Osteoblast (primary cell): ENCODE results near the gene TMEM258. TPM values are rescaled to one million over a fixed set of nuclear protein-coding genes. Genes with fewer than 3 reads are reported as not detected.

Experiments
- DNase-seq: peaks from one replicate; pipeline ENCODE4 v3.0.0; 2011; ENCODE audit warnings: low spot score, mixed read lengths; ENCODE audit not compliant: insufficient read length; ENCODE audit errors: missing footprints
- H2AFZ ChIP-seq: 2 replicates; pipeline ENCODE4 v1.6.0; 2011; ENCODE audit warnings: mild to moderate bottlenecking, low read length
- H3K27ac ChIP-seq: 2 replicates; pipeline ENCODE4 v1.5.1; 2011; ENCODE audit warnings: mild to moderate bottlenecking, low read depth, low read length, moderate library complexity
- H3K27me3 ChIP-seq: 2 replicates; pipeline ENCODE4 v1.6.0; 2012; ENCODE audit warnings: mild to moderate bottlenecking, control low read depth, inconsistent platforms, low read length, moderate library complexity; ENCODE audit not compliant: insufficient read depth
- H3K36me3 ChIP-seq: 2 replicates; pipeline ENCODE4 v1.5.1; 2011; ENCODE audit warnings: mild to moderate bottlenecking, low read length, control low read depth, moderate library complexity; ENCODE audit not compliant: insufficient read depth
- H3K4me1 ChIP-seq: 2 replicates; pipeline ENCODE4 v1.5.1; 2011; ENCODE audit warnings: mild to moderate bottlenecking, low read length, control low read depth, moderate library complexity; ENCODE audit not compliant: insufficient read depth
- H3K4me2 ChIP-seq: 2 replicates; pipeline ENCODE4 v1.6.0; 2011; ENCODE audit warnings: mild to moderate bottlenecking, low read length; ENCODE audit not compliant: insufficient read depth
- H3K4me3 ChIP-seq: fragments of 200-600 bp; sonication (generic); 3 replicates; pipeline ENCODE4 v1.5.1; 2012; ENCODE audit warnings: mild to moderate bottlenecking, low read length, inconsistent platforms; ENCODE audit not compliant: insufficient read depth
- H3K79me2 ChIP-seq: 2 replicates; pipeline ENCODE4 v1.6.0; 2012; ENCODE audit warnings: mild to moderate bottlenecking, low read length, control low read depth, inconsistent platforms; ENCODE audit not compliant: insufficient read depth
- H3K9me3 ChIP-seq: 2 replicates; pipeline ENCODE4 v1.5.1; 2011; ENCODE audit warnings: low read depth, low read length, control low read depth
- H4K20me1 ChIP-seq: 2 replicates; pipeline ENCODE4 v1.6.0; 2012; ENCODE audit warnings: mild to moderate bottlenecking, low read length, control low read depth; ENCODE audit not compliant: insufficient read depth
- total RNA-seq: library from RNA; depleted of rRNA; stranded (reverse); fragments of >200 nt; gene quantifications from 2 replicates; pipeline ENCODE4 v1.2.3, GENCODE V29; 2012
- TF ChIP-seq, protein P1 (sequence below): IDR thresholded peaks from 2 replicates; pipeline ENCODE4 v1.5.1; 2011; ENCODE audit warnings: mild to moderate bottlenecking, low read depth, low read length, moderate library complexity; ENCODE audit errors: extremely low read depth

TMEM258 gene
- total RNA-seq, 1 donor = 63.3 TPM

DNA sequence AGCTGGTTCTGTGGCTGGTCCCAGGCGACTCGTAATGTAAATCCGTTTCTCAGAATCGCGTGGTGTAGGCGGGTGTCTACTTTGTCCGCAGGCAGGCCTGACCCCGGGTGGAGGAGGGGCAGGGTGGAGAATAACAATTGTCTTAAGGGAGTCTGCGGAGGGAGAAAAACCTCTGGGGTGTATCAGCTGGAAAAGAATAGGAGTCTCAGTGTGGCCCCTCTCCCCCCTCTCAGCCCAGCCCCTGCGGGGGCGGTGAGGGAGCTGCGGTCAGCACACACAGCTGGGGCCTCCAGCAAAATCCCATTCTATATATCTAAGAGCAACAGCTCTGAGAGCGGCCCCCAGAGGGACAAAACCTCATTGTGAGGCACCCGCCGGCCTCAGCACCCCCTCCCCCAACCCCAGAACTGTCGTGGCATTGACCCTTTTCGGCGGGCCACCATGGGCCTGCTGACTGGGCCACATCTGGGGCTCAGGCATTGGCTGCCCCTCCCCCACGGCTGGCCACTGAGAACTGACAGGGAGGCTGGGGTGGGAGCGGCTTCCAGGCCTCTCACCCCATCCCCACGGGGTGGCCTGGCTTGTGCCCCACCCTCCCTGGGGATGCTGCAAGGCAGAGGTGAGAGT is 42.7 kb downstream of the TMEM258 start:
- H3K27ac ChIP-seq = no peak overlapping the region
- peaks cover 10% of the 10 kb centered on the region for H3K27me3 ChIP-seq
- no peak overlapping the region for H3K4me2 ChIP-seq
- no peaks in the 10 kb centered on the region for H3K36me3 ChIP-seq
- DNase-seq = no peak
- no peak overlapping the region for H2AFZ ChIP-seq
- H3K4me3 ChIP-seq = no peak overlapping the region
- H3K9me3 ChIP-seq = no peaks in the 10 kb centered on the region
- peaks cover 12% of the 10 kb centered on the region for H3K4me1 ChIP-seq
- no peaks in the 10 kb centered on the region for H3K79me2 ChIP-seq
- TF ChIP-seq, protein P1, sequence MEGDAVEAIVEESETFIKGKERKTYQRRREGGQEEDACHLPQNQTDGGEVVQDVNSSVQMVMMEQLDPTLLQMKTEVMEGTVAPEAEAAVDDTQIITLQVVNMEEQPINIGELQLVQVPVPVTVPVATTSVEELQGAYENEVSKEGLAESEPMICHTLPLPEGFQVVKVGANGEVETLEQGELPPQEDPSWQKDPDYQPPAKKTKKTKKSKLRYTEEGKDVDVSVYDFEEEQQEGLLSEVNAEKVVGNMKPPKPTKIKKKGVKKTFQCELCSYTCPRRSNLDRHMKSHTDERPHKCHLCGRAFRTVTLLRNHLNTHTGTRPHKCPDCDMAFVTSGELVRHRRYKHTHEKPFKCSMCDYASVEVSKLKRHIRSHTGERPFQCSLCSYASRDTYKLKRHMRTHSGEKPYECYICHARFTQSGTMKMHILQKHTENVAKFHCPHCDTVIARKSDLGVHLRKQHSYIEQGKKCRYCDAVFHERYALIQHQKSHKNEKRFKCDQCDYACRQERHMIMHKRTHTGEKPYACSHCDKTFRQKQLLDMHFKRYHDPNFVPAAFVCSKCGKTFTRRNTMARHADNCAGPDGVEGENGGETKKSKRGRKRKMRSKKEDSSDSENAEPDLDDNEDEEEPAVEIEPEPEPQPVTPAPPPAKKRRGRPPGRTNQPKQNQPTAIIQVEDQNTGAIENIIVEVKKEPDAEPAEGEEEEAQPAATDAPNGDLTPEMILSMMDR = no peak
- H4K20me1 ChIP-seq = no peaks in the 10 kb centered on the region

GRCh38 chr11:61747967-61748285 is 44.5 kb downstream of the TMEM258 start:
- TF ChIP-seq, protein P1 = no peak
- H3K79me2 ChIP-seq = no peaks in the 10 kb centered on the region
- H3K36me3 ChIP-seq = no peaks in the 10 kb centered on the region
- no peak overlapping the region for H3K4me3 ChIP-seq
- no peak for DNase-seq
- no peak overlapping the region for H2AFZ ChIP-seq
- no peaks in the 10 kb centered on the region for H4K20me1 ChIP-seq
- no peak overlapping the region for H3K27ac ChIP-seq
- no peaks in the 10 kb centered on the region for H3K9me3 ChIP-seq
- H3K4me1 ChIP-seq = peaks cover 12% of the 10 kb centered on the region
- peaks cover 7% of the 10 kb centered on the region for H3K27me3 ChIP-seq
- H3K4me2 ChIP-seq = no peak overlapping the region

- H3K36me3 ChIP-seq = no peaks in the 10 kb centered on the region
- peaks cover 8% of the 10 kb centered on the region for H3K4me1 ChIP-seq
- TF ChIP-seq, protein P1 = peak; percentile 90
- peaks cover 4% of the 10 kb centered on the region for H3K27me3 ChIP-seq
- H2AFZ ChIP-seq = no peak overlapping the region
- H4K20me1 ChIP-seq = no peaks in the 10 kb centered on the region
- no peaks in the 10 kb centered on the region for H3K79me2 ChIP-seq
- no peak overlapping the region for H3K4me3 ChIP-seq
- DNase-seq = peak; percentile 99
- no peaks in the 10 kb centered on the region for H3K9me3 ChIP-seq
- H3K27ac ChIP-seq = no peak overlapping the region
- no peak overlapping the region for H3K4me2 ChIP-seq
Observed at GRCh38 chr11:61747192-61747966, 45.0 kb downstream of the TMEM258 start.

DNA sequence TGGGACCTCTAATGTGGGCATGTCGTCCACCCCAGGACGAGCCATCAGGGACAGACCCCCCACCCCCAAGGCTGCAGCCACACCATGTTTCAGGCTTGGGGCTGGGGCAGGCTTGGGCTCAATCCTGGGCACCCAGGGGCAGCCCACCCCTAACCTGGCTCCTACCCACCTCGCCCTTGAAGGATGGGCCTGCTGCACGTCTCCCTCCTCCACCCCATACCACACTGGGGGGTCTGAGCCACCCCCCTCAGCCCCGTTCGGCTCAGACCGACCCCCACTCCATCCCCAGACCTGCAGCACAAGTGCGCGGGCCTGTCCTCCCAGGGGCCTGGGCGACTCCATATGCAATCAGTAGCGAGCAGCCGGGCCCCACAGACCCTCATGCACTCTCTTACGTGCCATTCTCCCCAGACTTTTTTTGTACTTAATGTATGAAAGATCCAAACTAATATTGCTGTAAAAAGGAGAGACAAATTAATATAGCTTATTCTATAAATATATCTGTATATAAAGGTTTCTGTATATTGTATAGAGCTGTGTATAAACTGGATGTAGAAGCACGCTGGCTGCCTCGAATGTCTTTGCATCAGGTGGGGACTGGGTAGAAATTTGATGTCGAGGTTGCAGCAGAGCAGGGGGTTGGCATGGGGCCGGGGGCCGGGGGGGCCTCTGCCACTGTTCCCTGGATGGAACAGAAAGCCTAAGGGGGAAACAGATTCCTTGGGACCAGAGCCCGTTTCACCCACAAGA is 45.8 kb downstream of the TMEM258 start:
- Histone ChIP-seq H2AFZ (no peak overlapping the region), H3K9me3 (no peaks in the 10 kb centered on the region), H3K4me2 (no peak overlapping the region), H3K27me3 (no peaks in the 10 kb centered on the region), H3K27ac (no peak overlapping the region), H3K79me2 (no peaks in the 10 kb centered on the region), H4K20me1 (no peaks in the 10 kb centered on the region), H3K36me3 (peaks cover 4% of the 10 kb centered on the region), H3K4me1 (peaks cover 4% of the 10 kb centered on the region), H3K4me3 (no peak overlapping the region)
- DNase-seq = no peak
- TF ChIP-seq, protein P1 = no peak
